Central memory CD4-positive, alpha-beta T cell (primary cell): ENCODE data around the gene MRPL40.

ENCODE experiments used
- DNase-seq: peaks from one replicate; pipeline ENCODE4 v3.0.0; 2022
- total RNA-seq, 3 experiments: gene quantifications; one replicate each; lab custom pipeline; 2026; lab: John Stamatoyannopoulos, UW

Gene MRPL40
- total RNA-seq, result 7.3 to 24.3 (median 11.8) reads per million in 3 experiments

GRCh38 chr22:19432133-19432851 is at the start of gene MRPL40:
Gene MRPL40 (plus strand): TSS chr22:19432545. CDS start chr22:19432555, 10 bp downstream.
- peak; percentile 78 for DNase-seq

- DNase-seq, result no peak
Observed at GRCh38 chr22:19383292-19383691, 49.1 kb upstream of the MRPL40 start.

GRCh38 chr22:19385221-19385906 is 47.0 kb upstream of the MRPL40 start:
- DNase-seq, result no peak

GRCh38 chr22:19386248-19386647 is 46.1 kb upstream of the MRPL40 start:
- no peak for DNase-seq

GRCh38 chr22:19387038-19387437 is 45.3 kb upstream of the MRPL40 start:
- no peak for DNase-seq

DNA sequence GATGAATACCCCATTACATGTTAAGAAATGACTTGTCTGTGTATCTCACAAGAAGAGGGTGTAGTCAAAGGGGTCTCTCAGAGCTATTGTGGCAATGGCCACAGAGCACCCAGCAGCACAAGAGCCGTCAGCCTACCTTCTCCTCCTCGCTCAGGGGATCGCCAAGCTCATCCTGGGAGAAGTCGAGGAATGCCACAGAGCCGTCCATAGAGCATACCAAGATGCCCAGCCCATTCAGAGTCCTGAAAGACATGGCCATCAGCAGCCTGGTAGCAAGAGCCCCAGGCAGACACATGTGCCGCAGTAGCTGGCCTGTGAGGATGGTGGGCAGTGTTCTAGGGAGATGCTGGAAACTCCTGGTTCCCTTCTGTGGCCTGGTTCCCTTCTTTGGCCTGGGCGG is 44.8 kb upstream of the MRPL40 start:
- DNase-seq, result no peak

- no peak for DNase-seq
Observed at GRCh38 chr22:19393704-19394103, 38.6 kb upstream of the MRPL40 start.

DNA sequence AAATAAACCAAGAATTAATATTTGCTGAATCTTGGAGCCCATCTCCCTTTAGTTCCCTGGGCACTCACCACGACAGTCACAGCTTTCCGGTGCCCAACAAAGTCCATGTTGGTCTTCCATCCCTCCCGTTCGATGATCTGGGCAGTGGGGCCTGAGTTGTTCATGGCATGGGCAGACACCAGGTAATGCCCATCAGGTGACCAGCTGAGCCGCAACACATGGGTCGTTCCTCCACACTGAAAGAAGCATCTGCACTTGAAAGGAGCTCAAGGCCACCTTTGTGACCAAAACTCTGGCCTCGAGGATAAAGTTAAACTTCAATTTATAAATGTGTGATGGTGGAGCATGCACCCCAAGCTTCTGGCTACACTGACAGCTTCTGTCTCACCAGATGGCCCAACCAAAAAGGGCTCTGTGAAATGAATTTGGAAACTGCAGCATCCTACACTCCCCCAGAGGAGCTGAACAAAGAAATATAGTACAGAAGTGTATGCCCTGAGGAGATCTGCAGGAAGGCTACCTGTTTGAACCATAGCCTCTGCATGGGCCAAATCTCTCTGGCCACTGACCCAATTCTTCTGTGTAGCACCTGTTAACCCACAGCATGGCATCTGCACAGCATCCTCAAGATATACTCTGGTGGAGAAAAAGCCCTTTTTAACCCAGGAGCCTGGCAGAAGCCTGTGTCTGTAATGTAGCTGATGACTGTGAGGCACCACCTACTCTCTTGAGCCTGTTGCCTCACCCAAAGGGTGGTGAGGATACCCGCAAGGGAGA is 37.9 kb upstream of the MRPL40 start:
- DNase-seq, result no peak

DNA sequence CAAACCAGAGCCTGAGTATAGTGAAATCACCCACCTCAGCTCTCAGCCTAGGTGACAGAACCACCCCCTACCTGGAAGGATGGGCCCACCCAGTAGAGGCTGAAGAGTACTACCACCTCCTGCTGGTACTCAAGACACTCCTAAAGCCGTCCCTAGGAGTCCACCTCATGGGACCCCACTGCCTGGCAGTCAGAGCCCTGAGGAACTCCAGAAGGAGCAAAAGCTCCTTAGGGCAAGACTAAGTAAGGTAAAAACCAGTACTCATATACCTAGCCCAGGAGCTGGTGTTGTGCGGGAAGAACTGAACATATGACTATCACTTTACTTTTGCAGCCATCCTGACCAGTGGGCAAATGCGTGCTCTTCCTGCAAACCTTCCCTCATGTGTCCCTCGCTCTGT is 37.1 kb upstream of the MRPL40 start:
- DNase-seq, result no peak

GRCh38 chr22:19396561-19396933 is 35.8 kb upstream of the MRPL40 start:
- no peak for DNase-seq

GRCh38 chr22:19396934-19397733 is 35.2 kb upstream of the MRPL40 start:
- DNase-seq, result no peak

DNA sequence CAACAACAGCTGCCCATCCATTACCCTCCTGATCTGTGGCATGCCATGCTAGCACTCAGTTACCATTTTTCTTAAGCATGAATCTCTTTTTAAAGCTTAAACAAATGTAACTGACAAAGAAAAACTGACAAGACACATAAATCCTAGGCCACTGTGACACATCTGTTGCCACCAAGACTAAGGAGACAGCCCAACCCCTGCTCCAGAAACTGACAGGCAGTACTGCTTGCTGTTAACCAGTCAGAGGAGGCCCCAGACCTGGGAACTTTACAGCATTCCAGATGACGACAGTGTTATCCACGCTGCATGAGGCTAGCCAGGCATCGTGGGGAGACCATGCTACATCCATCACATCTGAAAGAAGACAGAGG is 34.6 kb upstream of the MRPL40 start:
- no peak for DNase-seq

DNA sequence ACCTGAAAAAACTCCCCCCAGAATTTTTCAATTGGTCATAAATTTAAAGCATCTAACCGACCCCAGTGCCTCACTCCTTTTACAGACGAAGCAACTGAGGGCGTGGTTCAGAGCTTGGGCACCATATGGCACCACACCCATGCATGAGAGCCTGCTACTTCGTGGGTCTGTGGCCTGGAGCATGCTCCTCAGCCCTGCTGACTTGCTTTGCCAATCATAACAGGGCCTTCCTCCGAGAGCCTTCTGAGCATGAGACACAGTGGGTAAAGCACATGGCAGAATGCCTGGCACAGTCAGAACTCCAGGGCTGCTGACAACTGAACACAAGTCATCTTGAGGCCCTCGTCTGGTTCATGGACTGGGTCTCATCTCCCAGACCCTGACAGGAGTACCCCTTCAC is 34.1 kb upstream of the MRPL40 start:
- no peak for DNase-seq

- no peak for DNase-seq
Observed at GRCh38 chr22:19398652-19399051, 33.7 kb upstream of the MRPL40 start.

DNA sequence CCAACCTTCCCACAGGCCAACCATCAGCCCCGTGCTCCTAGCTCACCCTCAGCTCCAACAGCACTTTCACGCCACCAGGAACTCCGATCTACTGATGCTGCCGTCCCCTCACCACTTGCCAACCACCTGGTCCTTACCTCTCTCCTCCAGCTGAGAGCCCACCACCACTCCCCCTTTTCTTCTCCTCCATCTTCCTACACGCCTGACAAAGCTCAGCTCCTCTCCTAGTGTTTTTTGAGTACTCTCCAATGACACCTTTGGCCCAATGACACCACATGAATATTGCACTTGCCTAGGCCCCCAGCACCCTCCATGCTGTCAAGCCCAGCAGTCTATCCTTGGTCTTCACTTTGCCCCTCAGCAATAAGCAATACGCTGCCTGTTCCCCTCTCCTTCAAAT is 31.5 kb upstream of the MRPL40 start:
- DNase-seq, result no peak

- no peak for DNase-seq
Observed at GRCh38 chr22:19401483-19401882, 30.9 kb upstream of the MRPL40 start.

DNA sequence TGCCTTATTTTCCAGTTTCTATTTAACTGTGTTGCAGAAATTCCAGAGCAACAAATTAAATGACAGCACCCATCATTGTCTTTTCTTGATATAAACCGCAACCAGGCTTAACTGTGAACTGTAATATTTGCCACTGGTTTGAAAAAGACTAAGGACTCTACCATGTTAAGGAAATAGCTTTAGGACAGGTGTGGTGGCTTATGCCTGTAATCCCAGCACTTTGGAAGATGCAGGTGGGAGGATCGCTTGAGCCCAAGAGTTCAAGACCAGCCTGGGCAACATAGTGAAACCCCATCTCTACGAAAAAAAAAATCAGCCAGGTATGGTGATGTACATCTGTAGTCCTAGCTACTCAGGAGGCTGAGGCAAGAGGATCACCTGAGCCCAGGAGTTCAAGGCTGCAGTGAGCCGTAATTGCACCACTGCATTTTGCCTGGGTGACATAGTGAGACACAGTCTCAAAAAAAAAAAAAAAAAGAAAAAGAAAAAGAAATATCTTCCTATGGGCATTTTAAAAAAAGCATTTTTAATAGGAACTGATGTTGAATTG is 29.6 kb upstream of the MRPL40 start:
- DNase-seq, result no peak

GRCh38 chr22:19404676-19405075 is 27.7 kb upstream of the MRPL40 start:
- no peak for DNase-seq

DNA sequence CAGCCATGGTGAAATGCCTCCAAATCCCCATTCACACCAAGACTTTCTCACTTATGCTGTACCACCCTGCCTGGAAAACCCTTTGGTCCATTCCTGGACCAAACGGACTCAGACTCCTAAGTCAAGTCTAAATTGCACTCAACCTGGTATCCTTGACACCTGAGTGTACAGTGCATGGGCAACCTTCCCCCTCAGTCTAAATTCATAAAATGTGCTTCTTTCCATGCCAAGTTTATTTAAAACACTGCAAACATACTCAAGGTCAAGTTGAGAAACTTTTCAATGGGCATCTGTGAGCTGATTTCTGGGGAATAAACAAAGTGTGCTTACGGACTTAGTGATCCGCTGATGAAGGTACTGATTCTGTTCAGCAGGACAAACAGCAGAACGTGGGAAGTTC is 27.2 kb upstream of the MRPL40 start:
- no peak for DNase-seq

GRCh38 chr22:19405652-19406051 is 26.7 kb upstream of the MRPL40 start:
- DNase-seq, result no peak

- no peak for DNase-seq
Observed at GRCh38 chr22:19406281-19406811, 26.0 kb upstream of the MRPL40 start.

DNA sequence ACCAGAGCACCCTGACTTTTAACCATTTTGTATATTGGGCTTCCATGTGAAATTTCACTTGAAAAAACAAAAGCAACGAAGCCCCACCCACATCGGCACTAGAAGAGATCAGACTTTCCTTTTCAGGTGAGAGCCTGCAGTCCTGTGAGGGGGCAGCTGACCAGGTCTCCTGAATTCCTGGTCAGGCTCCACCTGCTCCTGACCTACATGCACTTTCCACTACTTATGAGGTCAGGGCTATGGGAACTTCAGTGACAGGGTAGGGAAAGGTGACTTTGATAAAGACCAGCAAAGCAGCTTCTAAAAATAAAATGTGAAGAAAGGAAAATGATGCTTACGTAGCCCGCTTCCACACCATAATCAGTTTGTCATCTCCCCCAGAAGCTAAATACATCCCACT is 25.5 kb upstream of the MRPL40 start:
- no peak for DNase-seq
